PFSK-1 (cell line): ENCODE results near the gene HM13.

Experiments
- FOXP2 ChIP-seq: optimal IDR thresholded peaks from 2 replicates; pipeline ENCODE3; 2011; ENCODE audit warnings: borderline replicate concordance, control low read depth, inconsistent platforms; ENCODE audit not compliant: insufficient read depth; ENCODE audit errors: extremely low read length, extremely low read depth
- POLR2AphosphoS5 ChIP-seq: IDR thresholded peaks from 2 replicates; pipeline ENCODE4 v1.6.1; 2012; ENCODE audit warnings: low read depth, mild to moderate bottlenecking, control low read depth, low read length, moderate library complexity
- REST ChIP-seq, 2 experiments: IDR thresholded peaks; 2 replicates each; pipeline versions ENCODE4 v1.6.1 to v1.8.0; 2011 to 2012; ENCODE audit warnings: low read depth in 2 of 2, low read length in 2 of 2, control low read depth in 1 of 2, inconsistent platforms in 1 of 2, mild to moderate bottlenecking in 1 of 2, moderate library complexity in 1 of 2; ENCODE audit not compliant: insufficient read depth in 1 of 2
- SIN3A ChIP-seq: IDR thresholded peaks from 2 replicates; pipeline ENCODE4 v1.6.1; 2012; ENCODE audit warnings: mild to moderate bottlenecking, low read length, moderate library complexity, borderline replicate concordance; ENCODE audit not compliant: insufficient read depth
- TAF1 ChIP-seq: IDR thresholded peaks from 2 replicates; pipeline ENCODE4 v1.6.1; 2012; ENCODE audit warnings: low read length, control low read depth, borderline replicate concordance; ENCODE audit not compliant: insufficient read depth

HM13 gene

GRCh38 chr20:31594558-31595379 is 80.5 kb downstream of the HM13 start:
- TF ChIP-seq SIN3A = no peak
- no peak; the same call in 1 of the 2 replicates for TF ChIP-seq POLR2AphosphoS5
- no peak for TF ChIP-seq FOXP2
- no peak for TF ChIP-seq REST (IDR thresholded peaks at IDR 0.05; ENCODE audit: insufficient read depth in 1 of 2, low read depth in 2 of 2, low read length in 2 of 2)
- no peak for TF ChIP-seq TAF1

DNA sequence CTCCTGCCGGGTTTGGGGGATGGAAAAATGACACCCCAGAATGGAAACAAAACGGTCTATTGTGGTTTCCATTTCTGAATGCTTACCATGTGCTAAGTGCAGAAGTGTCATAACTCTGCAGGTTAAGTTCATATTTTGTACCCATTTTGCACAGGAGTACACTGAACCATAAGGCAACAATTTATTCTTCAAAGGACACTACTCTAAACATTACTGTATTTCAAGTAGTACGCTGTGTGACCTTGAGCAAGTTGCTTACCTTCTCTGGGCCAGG is 81.1 kb downstream of the HM13 start:
- TF ChIP-seq SIN3A (no peak), FOXP2 (no peak)

DNA sequence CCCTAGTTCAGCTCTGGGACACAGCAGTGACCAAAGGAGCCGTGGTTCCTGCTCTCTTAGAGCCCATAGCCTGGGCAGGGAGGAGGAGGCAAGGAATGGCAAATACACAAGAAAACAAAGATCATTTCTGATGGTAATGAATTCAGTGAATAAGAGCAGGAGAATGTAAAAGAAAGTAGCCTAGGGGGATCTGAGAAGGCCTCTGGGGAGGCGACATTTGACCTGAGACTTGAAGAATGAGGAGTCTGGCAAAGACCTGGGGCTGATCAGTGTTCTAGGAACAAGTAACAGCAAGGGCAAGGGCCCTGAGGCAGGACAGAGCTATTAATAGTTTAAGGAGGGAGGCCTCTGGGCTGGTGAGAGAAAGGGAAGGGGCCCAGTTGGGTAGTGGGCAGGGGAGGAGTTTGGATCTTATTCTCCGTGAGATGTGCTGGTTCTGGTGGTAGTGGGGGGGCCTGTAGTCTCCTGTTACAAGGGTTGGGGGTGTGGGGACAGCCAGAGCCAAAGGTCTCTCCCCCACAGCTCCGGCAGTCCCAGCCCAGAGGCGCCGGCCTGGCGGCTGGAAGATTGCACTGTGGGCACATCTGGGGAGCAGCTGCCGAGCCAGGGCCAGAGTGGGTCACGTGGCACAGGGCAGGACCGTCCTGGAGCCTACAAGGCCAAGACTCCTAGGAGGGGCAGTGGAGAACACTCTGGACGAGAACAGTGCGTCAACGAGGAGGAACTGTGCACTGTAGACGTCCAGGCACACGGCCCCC is 81.6 kb downstream of the HM13 start:
- peak; percentile 47; the same call in 1 of the 2 replicates for TF ChIP-seq SIN3A
- TF ChIP-seq FOXP2 = peak; percentile 94
- peak; percentile 6 to 53; a peak in 1 of 4 replicates for TF ChIP-seq REST (IDR thresholded peaks at IDR 0.05; ENCODE audit: insufficient read depth in 1 of 2, low read depth in 2 of 2, low read length in 2 of 2)
- TF ChIP-seq POLR2AphosphoS5 = peak; percentile 86
- TF ChIP-seq TAF1 = peak; percentile 66; the same call in 1 of the 2 replicates

GRCh38 chr20:31596831-31597480 is 82.7 kb downstream of the HM13 start:
- TF ChIP-seq FOXP2 (no peak), POLR2AphosphoS5 (no peak), SIN3A (no peak), TAF1 (no peak), REST (IDR thresholded peaks at IDR 0.05; ENCODE audit: insufficient read depth in 1 of 2, low read depth in 2 of 2, low read length in 2 of 2) (no peak)

- TF ChIP-seq TAF1 = no peak
- no peak for TF ChIP-seq FOXP2
- no peak for TF ChIP-seq POLR2AphosphoS5
- no peak for TF ChIP-seq SIN3A
- no peak for TF ChIP-seq REST (IDR thresholded peaks at IDR 0.05; ENCODE audit: insufficient read depth in 1 of 2, low read depth in 2 of 2, low read length in 2 of 2)
Observed at GRCh38 chr20:31597481-31597855, 83.2 kb downstream of the HM13 start.
